ENCODE results near the gene TRIM46.
A peak's percentile ranks its signal among the peaks of the same experiment; 100 is the strongest.

The TRIM46 gene

GRCh38 chr1:155171836-155172731, 1.6 kb upstream of the TRIM46 start:
- peaks cover 28% of the 10 kb centered on the region for H3K27me3 Mint-ChIP-seq
- no peaks in the 10 kb centered on the region for H3K9me3 Mint-ChIP-seq
- intact Hi-C loops (cut with micrococcal nuclease) = no loop called here

GRCh38 chr1:155172732-155173477, 744 bp upstream of the TRIM46 start, which contains the start of gene KRTCAP2:
Gene KRTCAP2, minus strand, starts transcription at chr1:155173304. Its CDS starts 80 bp downstream, at chr1:155173224.
- H3K9me3 Mint-ChIP-seq = no peaks in the 10 kb centered on the region
- H3K36me3 Mint-ChIP-seq (ENCODE audit: low read depth) = peaks cover 46% of the 10 kb centered on the region
- peaks cover 57% of the 10 kb centered on the region for H3K4me1 Mint-ChIP-seq (ENCODE audit: low read depth)
- H3K4me3 Mint-ChIP-seq = peak within 1 kb of the TSS; percentile 96
- peaks cover 21% of the 10 kb centered on the region for H3K27me3 Mint-ChIP-seq
- H3K27ac Mint-ChIP-seq = peak within 1 kb of the TSS; percentile 97
- intact Hi-C loops (cut with micrococcal nuclease) = no loop called here

More at GRCh38 chr1:155171836-155172731, 1.6 kb upstream of the TRIM46 start:
- Mint-ChIP-seq H3K27ac (peak overlapping the region; percentile 97), H3K4me3 (peak overlapping the region; percentile 96), H3K36me3 (ENCODE audit: low read depth) (peaks cover 46% of the 10 kb centered on the region), H3K4me1 (ENCODE audit: low read depth) (peaks cover 57% of the 10 kb centered on the region)

- Mint-ChIP-seq H3K36me3 (ENCODE audit: low read depth) (peaks cover 34% of the 10 kb centered on the region), H3K27me3 (peaks cover 18% of the 10 kb centered on the region), H3K4me3 (peak overlapping the region; percentile 96), H3K4me1 (ENCODE audit: low read depth) (peaks cover 73% of the 10 kb centered on the region), H3K9me3 (no peaks in the 10 kb centered on the region), H3K27ac (peak overlapping the region; percentile 9)
- intact Hi-C loops (cut with micrococcal nuclease) = loop anchor here (5.0 kb wide), 1 partner anchor 53 kb away; no protein-coding TSS in a partner anchor
These were observed 953 bp downstream of the TRIM46 start for GRCh38 chr1:155174324-155175280.

GRCh38 chr1:155175281-155175926, 1.8 kb downstream of the TRIM46 start:
- Mint-ChIP-seq H3K27ac (no peak overlapping the region), H3K27me3 (peaks cover 18% of the 10 kb centered on the region), H3K4me1 (ENCODE audit: low read depth) (peaks cover 75% of the 10 kb centered on the region), H3K9me3 (no peaks in the 10 kb centered on the region), H3K4me3 (no peak overlapping the region), H3K36me3 (ENCODE audit: low read depth) (peaks cover 26% of the 10 kb centered on the region)
- intact Hi-C loops (cut with micrococcal nuclease) = loop anchor here (5.0 kb wide), 1 partner anchor 52 kb away; no protein-coding TSS in a partner anchor

- Mint-ChIP-seq H3K36me3 (ENCODE audit: low read depth) (peaks cover 21% of the 10 kb centered on the region), H3K27ac (no peak overlapping the region), H3K9me3 (no peaks in the 10 kb centered on the region), H3K4me1 (ENCODE audit: low read depth) (peaks cover 75% of the 10 kb centered on the region), H3K4me3 (no peak overlapping the region), H3K27me3 (peaks cover 18% of the 10 kb centered on the region)
- intact Hi-C loops (cut with micrococcal nuclease) = loop anchor here (2.0 to 5.0 kb wide), 2 partner anchors 17 to 51 kb away; no protein-coding TSS in a partner anchor
These were observed 2.3 kb downstream of the TRIM46 start for GRCh38 chr1:155175927-155176371.

- H3K4me3 Mint-ChIP-seq = peak overlapping the region; percentile 8
- intact Hi-C loops (cut with micrococcal nuclease) = loop anchor here (2.0 to 5.0 kb wide), 2 partner anchors 16 to 51 kb away; no protein-coding TSS in a partner anchor
- peaks cover 14% of the 10 kb centered on the region for H3K36me3 Mint-ChIP-seq (ENCODE audit: low read depth)
- H3K9me3 Mint-ChIP-seq = no peaks in the 10 kb centered on the region
- H3K27ac Mint-ChIP-seq = no peak overlapping the region
- peaks cover 81% of the 10 kb centered on the region for H3K4me1 Mint-ChIP-seq (ENCODE audit: low read depth)
- H3K27me3 Mint-ChIP-seq = peaks cover 19% of the 10 kb centered on the region
These were observed 3.0 kb downstream of the TRIM46 start for GRCh38 chr1:155176544-155177071.

- peak overlapping the region; percentile 66 for H3K4me3 Mint-ChIP-seq
- peaks cover 10% of the 10 kb centered on the region for H3K36me3 Mint-ChIP-seq (ENCODE audit: low read depth)
- no peak overlapping the region for H3K27ac Mint-ChIP-seq
- intact Hi-C loops (cut with micrococcal nuclease) = loop anchor here (2.0 to 5.0 kb wide), 2 partner anchors 15 to 50 kb away; no protein-coding TSS in a partner anchor
- H3K4me1 Mint-ChIP-seq (ENCODE audit: low read depth) = peaks cover 84% of the 10 kb centered on the region
- no peaks in the 10 kb centered on the region for H3K9me3 Mint-ChIP-seq
- H3K27me3 Mint-ChIP-seq = peaks cover 23% of the 10 kb centered on the region
These were observed 3.7 kb downstream of the TRIM46 start for GRCh38 chr1:155177192-155177917.

GRCh38 chr1:155177918-155178281, 4.3 kb downstream of the TRIM46 start:
- Mint-ChIP-seq H3K27me3 (peaks cover 23% of the 10 kb centered on the region), H3K4me1 (ENCODE audit: low read depth) (peaks cover 83% of the 10 kb centered on the region), H3K36me3 (ENCODE audit: low read depth) (peaks cover 5% of the 10 kb centered on the region), H3K9me3 (no peaks in the 10 kb centered on the region), H3K27ac (peak overlapping the region; percentile 83), H3K4me3 (peak overlapping the region; percentile 66)
- intact Hi-C loops (cut with micrococcal nuclease) = loop anchor here (2.0 to 5.0 kb wide), 2 partner anchors 15 to 49 kb away; no protein-coding TSS in a partner anchor

- Mint-ChIP-seq H3K4me1 (ENCODE audit: low read depth) (peaks cover 83% of the 10 kb centered on the region), H3K36me3 (ENCODE audit: low read depth) (no peaks in the 10 kb centered on the region), H3K4me3 (peak overlapping the region; percentile 66), H3K27me3 (peaks cover 24% of the 10 kb centered on the region), H3K9me3 (no peaks in the 10 kb centered on the region), H3K27ac (peak overlapping the region; percentile 83)
- intact Hi-C loops (cut with micrococcal nuclease) = loop anchor here (5.0 kb wide), 1 partner anchor 49 kb away; no protein-coding TSS in a partner anchor
These were observed 4.9 kb downstream of the TRIM46 start for GRCh38 chr1:155178441-155179111.

GRCh38 chr1:155179112-155180031, 5.7 kb downstream of the TRIM46 start:
- no peaks in the 10 kb centered on the region for H3K9me3 Mint-ChIP-seq
- H3K4me3 Mint-ChIP-seq = peak overlapping the region; percentile 66

More at GRCh38 chr1:155179112-155180031, 5.7 kb downstream of the TRIM46 start:
- intact Hi-C loops (cut with micrococcal nuclease) = loop anchor here (5.0 kb wide), 1 partner anchor 48 kb away; no protein-coding TSS in a partner anchor
- Mint-ChIP-seq H3K36me3 (ENCODE audit: low read depth) (no peaks in the 10 kb centered on the region), H3K27me3 (peaks cover 24% of the 10 kb centered on the region), H3K4me1 (ENCODE audit: low read depth) (peaks cover 81% of the 10 kb centered on the region), H3K27ac (peak overlapping the region; percentile 83)
